ENCODE data around the gene CDH2.

DNA sequence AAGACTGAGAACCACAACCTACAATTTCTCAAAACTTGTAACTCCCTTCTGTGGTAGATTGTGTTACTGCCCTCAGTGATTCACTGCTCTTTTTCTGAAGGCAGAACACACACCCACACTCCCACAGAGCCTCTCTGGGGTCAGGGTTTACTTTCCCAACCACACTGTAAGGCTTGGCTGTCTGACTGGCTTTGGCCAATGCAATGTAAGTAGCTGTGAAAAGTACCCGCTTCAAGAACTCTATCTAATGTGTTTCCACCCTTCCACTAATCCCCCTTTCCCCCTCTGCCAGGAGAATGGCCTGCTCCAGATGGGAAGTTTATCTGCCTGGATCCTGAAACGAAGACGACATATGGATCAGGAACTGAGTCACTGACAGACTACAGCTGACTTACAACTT is 222.7 kb downstream of the CDH2 start:
- TF ChIP-seq EP300 (conservative IDR thresholded peaks at IDR 0.05; ENCODE audit: poor library complexity, severe bottlenecking) (no peak), EZH2 (IDR thresholded peaks at IDR 0.05; ENCODE audit: borderline replicate concordance, insufficient read depth, low read length, poor library complexity, severe bottlenecking) (no peak), POLR2AphosphoS5 (IDR thresholded peaks at IDR 0.05) (no peak), TAF1 (IDR thresholded peaks at IDR 0.05; ENCODE audit: low read depth) (no peak), MXI1 (conservative IDR thresholded peaks at IDR 0.05; ENCODE audit: poor library complexity, severe bottlenecking) (no peak)
- TF ChIP-seq, protein P1, sequence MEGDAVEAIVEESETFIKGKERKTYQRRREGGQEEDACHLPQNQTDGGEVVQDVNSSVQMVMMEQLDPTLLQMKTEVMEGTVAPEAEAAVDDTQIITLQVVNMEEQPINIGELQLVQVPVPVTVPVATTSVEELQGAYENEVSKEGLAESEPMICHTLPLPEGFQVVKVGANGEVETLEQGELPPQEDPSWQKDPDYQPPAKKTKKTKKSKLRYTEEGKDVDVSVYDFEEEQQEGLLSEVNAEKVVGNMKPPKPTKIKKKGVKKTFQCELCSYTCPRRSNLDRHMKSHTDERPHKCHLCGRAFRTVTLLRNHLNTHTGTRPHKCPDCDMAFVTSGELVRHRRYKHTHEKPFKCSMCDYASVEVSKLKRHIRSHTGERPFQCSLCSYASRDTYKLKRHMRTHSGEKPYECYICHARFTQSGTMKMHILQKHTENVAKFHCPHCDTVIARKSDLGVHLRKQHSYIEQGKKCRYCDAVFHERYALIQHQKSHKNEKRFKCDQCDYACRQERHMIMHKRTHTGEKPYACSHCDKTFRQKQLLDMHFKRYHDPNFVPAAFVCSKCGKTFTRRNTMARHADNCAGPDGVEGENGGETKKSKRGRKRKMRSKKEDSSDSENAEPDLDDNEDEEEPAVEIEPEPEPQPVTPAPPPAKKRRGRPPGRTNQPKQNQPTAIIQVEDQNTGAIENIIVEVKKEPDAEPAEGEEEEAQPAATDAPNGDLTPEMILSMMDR (IDR thresholded peaks at IDR 0.05; ENCODE audit: poor library complexity, severe bottlenecking): no peak
- TF ChIP-seq, protein P2, sequence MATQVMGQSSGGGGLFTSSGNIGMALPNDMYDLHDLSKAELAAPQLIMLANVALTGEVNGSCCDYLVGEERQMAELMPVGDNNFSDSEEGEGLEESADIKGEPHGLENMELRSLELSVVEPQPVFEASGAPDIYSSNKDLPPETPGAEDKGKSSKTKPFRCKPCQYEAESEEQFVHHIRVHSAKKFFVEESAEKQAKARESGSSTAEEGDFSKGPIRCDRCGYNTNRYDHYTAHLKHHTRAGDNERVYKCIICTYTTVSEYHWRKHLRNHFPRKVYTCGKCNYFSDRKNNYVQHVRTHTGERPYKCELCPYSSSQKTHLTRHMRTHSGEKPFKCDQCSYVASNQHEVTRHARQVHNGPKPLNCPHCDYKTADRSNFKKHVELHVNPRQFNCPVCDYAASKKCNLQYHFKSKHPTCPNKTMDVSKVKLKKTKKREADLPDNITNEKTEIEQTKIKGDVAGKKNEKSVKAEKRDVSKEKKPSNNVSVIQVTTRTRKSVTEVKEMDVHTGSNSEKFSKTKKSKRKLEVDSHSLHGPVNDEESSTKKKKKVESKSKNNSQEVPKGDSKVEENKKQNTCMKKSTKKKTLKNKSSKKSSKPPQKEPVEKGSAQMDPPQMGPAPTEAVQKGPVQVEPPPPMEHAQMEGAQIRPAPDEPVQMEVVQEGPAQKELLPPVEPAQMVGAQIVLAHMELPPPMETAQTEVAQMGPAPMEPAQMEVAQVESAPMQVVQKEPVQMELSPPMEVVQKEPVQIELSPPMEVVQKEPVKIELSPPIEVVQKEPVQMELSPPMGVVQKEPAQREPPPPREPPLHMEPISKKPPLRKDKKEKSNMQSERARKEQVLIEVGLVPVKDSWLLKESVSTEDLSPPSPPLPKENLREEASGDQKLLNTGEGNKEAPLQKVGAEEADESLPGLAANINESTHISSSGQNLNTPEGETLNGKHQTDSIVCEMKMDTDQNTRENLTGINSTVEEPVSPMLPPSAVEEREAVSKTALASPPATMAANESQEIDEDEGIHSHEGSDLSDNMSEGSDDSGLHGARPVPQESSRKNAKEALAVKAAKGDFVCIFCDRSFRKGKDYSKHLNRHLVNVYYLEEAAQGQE (IDR thresholded peaks at IDR 0.05; ENCODE audit: borderline replicate concordance): no peak
